ENCODE measurements around the gene IL6ST.
"Not testable (repeated sequence)": the region's sequence is repeated elsewhere in the genome, so short reads cannot be mapped to it uniquely, and the experiment has no call there.

The IL6ST gene

DNA sequence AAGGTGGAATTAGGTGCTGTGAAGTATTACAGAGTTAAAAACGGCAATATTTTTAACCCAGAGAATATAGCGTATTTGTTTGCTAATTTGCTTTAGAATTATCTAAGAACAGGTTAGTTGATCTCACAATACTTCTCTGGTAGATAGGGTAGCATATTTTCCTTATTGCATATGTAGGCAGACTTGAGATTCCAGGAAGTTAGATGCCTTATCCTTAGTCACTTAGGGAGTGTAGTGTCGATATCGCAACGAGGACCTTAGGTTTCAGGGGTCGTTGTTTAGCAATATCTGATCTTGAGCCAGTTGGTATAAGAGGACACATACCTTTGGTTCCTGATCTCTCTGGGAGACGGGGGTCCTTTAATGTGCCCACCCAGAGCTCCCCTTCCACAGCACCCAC is 28.5 kb upstream of the IL6ST start:
- H3K4me1 ChIP-seq (ENCODE audit: insufficient read depth, low read length) = no peaks in the 10 kb centered on the region
- no peak overlapping the region for H3K27ac ChIP-seq (ENCODE audit: low read depth, low read length)
- no peak overlapping the region for H3K9ac ChIP-seq (ENCODE audit: low read length)
- H3K9me3 ChIP-seq (ENCODE audit: low read length) = no peaks in the 10 kb centered on the region
- H3K4me3 ChIP-seq (ENCODE audit: low read depth in 1 of 2, low read length in 2 of 2) = no peak overlapping the region
- no peaks in the 10 kb centered on the region for H3K27me3 ChIP-seq (ENCODE audit: control insufficient read depth in 1 of 2, insufficient read depth in 2 of 2, low read length in 2 of 2)
- H3K36me3 ChIP-seq (ENCODE audit: insufficient read depth, low read length) = no peaks in the 10 kb centered on the region

DNA sequence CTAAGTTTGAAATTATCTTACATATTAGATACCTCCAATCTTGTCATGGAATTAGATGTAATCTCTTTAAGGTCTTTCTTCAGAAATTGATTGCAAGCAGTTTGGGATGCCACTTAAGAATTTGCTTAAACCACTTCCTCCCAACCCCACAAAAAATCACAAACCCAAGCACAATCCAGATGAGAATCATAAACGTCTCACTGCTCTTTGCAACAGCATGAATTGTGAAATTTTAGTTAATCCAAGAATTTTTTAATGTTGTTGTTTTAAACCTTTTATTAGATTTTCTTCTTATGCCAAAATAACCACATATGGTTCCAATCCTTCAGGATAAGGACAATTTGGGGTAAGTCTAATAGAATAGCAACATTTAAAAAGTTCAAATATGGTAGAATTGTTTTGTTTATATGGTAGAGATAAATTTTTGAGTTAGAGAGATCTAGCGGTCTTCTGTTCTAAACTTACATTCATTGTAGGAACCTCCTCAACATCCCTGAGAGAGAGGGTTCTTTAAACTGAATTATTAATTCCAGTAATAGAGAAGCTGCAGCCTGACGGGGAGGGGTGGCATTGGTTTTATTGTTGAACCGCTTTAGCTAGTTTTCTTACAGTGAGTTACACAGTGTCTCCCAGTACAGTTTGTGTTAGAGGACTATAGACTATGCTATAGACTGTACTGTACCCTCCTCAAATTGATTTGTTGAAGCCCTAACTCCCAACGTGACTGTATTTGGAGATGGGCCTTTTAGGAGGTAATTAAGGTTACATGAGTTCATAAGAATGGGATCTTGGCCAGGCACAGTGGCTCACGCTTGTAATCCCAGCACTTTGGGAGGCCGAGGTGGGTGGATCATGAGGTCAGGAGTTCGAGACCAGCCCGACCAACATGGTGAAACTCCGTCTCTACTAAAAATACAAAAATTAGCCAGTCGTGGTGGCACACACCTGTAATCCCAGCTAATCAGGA is 24.8 kb upstream of the IL6ST start:
- Histone ChIP-seq H3K27me3 (ENCODE audit: control insufficient read depth in 1 of 2, insufficient read depth in 2 of 2, low read length in 2 of 2) (no peaks in the 10 kb centered on the region), H3K4me3 (ENCODE audit: low read depth in 1 of 2, low read length in 2 of 2) (no peak overlapping the region), H3K9me3 (ENCODE audit: low read length) (no peaks in the 10 kb centered on the region), H3K4me1 (ENCODE audit: insufficient read depth, low read length) (no peaks in the 10 kb centered on the region), H3K9ac (ENCODE audit: low read length) (no peak overlapping the region), H3K27ac (ENCODE audit: low read depth, low read length) (no peak overlapping the region), H3K36me3 (ENCODE audit: insufficient read depth, low read length) (no peaks in the 10 kb centered on the region)

GRCh38 chr5:56018832-56019231 is 24.1 kb upstream of the IL6ST start:
- Histone ChIP-seq H3K9me3 (ENCODE audit: low read length) (no peaks in the 10 kb centered on the region), H3K9ac (ENCODE audit: low read length) (no peak overlapping the region), H3K4me3 (ENCODE audit: low read depth in 1 of 2, low read length in 2 of 2) (no peak overlapping the region), H3K4me1 (ENCODE audit: insufficient read depth, low read length) (no peaks in the 10 kb centered on the region), H3K36me3 (ENCODE audit: insufficient read depth, low read length) (no peaks in the 10 kb centered on the region), H3K27ac (ENCODE audit: low read depth, low read length) (no peak overlapping the region), H3K27me3 (ENCODE audit: control insufficient read depth in 1 of 2, insufficient read depth in 2 of 2, low read length in 2 of 2) (no peaks in the 10 kb centered on the region)

DNA sequence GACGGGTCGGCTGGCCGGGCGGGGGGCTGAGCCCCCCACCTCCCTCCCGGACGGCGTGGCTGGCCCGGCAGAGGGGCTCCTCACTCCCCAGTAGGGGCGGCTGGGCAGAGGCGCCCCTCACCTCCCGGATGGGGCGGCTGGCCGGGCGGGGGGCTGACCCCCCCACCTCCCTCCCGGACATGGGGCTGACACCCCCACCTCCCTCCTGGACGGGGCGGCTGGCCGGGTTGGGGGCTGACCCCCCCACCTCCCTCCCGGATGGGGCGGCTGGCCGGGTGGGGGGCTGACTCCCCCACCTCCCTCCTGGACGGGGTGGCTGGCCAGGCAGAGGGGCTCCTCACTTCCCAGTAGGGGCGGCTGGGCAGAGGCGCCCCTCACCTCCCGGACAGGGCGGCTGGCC is 19.9 kb upstream of the IL6ST start:
- not testable (repeated sequence) for H3K4me3 ChIP-seq (ENCODE audit: low read depth in 1 of 2, low read length in 2 of 2); H3K9ac ChIP-seq (ENCODE audit: low read length); H3K27me3 ChIP-seq (ENCODE audit: control insufficient read depth in 1 of 2, insufficient read depth in 2 of 2, low read length in 2 of 2); H3K27ac ChIP-seq (ENCODE audit: low read depth, low read length); H3K4me1 ChIP-seq (ENCODE audit: insufficient read depth, low read length); H3K36me3 ChIP-seq (ENCODE audit: insufficient read depth, low read length); H3K9me3 ChIP-seq (ENCODE audit: low read length)

DNA sequence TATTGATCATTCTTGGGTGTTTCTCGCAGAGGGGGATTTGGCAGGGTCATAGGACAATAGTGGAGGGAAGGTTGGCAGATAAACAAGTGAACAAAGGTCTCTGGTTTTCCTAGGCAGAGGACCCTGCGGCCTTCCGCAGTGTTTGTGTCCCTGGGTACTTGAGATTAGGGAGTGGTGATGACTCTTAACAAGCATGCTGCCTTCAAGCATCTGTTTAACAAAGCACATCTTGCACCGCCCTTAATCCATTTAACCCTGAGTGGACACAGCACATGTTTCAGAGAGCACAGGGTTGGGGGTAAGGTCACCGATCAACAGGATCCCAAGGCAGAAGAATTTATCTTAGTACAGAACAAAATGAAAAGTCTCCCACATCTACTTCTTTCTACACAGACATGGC is 19.2 kb upstream of the IL6ST start:
- H3K9me3 ChIP-seq (ENCODE audit: low read length); H3K27ac ChIP-seq (ENCODE audit: low read depth, low read length); H3K4me3 ChIP-seq (ENCODE audit: low read depth in 1 of 2, low read length in 2 of 2): not testable (repeated sequence)

GRCh38 chr5:56012281-56012963 is 17.7 kb upstream of the IL6ST start:
- H3K9me3 ChIP-seq (ENCODE audit: low read length) = no peaks in the 10 kb centered on the region
- H3K27ac ChIP-seq (ENCODE audit: low read depth, low read length) = no peak overlapping the region
- no peaks in the 10 kb centered on the region for H3K27me3 ChIP-seq (ENCODE audit: control insufficient read depth in 1 of 2, insufficient read depth in 2 of 2, low read length in 2 of 2)
- H3K4me3 ChIP-seq (ENCODE audit: low read depth in 1 of 2, low read length in 2 of 2) = no peak overlapping the region
- no peaks in the 10 kb centered on the region for H3K4me1 ChIP-seq (ENCODE audit: insufficient read depth, low read length)
- H3K36me3 ChIP-seq (ENCODE audit: insufficient read depth, low read length) = no peaks in the 10 kb centered on the region
- no peak overlapping the region for H3K9ac ChIP-seq (ENCODE audit: low read length)

More for the DNA sequence above, 19.2 kb upstream of the IL6ST start:
- H3K36me3 ChIP-seq (ENCODE audit: insufficient read depth, low read length); H3K4me1 ChIP-seq (ENCODE audit: insufficient read depth, low read length); H3K9ac ChIP-seq (ENCODE audit: low read length); H3K27me3 ChIP-seq (ENCODE audit: control insufficient read depth in 1 of 2, insufficient read depth in 2 of 2, low read length in 2 of 2): not testable (repeated sequence)

GRCh38 chr5:56011835-56012234 is 17.1 kb upstream of the IL6ST start:
- H3K27me3 ChIP-seq (ENCODE audit: control insufficient read depth in 1 of 2, insufficient read depth in 2 of 2, low read length in 2 of 2) = no peaks in the 10 kb centered on the region
- H3K4me1 ChIP-seq (ENCODE audit: insufficient read depth, low read length) = no peaks in the 10 kb centered on the region
- H3K9ac ChIP-seq (ENCODE audit: low read length) = no peak overlapping the region
- no peaks in the 10 kb centered on the region for H3K36me3 ChIP-seq (ENCODE audit: insufficient read depth, low read length)
- no peak overlapping the region for H3K4me3 ChIP-seq (ENCODE audit: low read depth in 1 of 2, low read length in 2 of 2)
- H3K9me3 ChIP-seq (ENCODE audit: low read length) = no peaks in the 10 kb centered on the region
- H3K27ac ChIP-seq (ENCODE audit: low read depth, low read length) = no peak overlapping the region

- H3K4me3 ChIP-seq (ENCODE audit: low read depth in 1 of 2, low read length in 2 of 2) = no peak overlapping the region
- no peaks in the 10 kb centered on the region for H3K27me3 ChIP-seq (ENCODE audit: control insufficient read depth in 1 of 2, insufficient read depth in 2 of 2, low read length in 2 of 2)
- no peaks in the 10 kb centered on the region for H3K36me3 ChIP-seq (ENCODE audit: insufficient read depth, low read length)
- H3K9ac ChIP-seq (ENCODE audit: low read length) = no peak overlapping the region
- no peaks in the 10 kb centered on the region for H3K9me3 ChIP-seq (ENCODE audit: low read length)
- no peak overlapping the region for H3K27ac ChIP-seq (ENCODE audit: low read depth, low read length)
- no peaks in the 10 kb centered on the region for H3K4me1 ChIP-seq (ENCODE audit: insufficient read depth, low read length)
Observed at GRCh38 chr5:56010431-56010830, 15.7 kb upstream of the IL6ST start.

DNA sequence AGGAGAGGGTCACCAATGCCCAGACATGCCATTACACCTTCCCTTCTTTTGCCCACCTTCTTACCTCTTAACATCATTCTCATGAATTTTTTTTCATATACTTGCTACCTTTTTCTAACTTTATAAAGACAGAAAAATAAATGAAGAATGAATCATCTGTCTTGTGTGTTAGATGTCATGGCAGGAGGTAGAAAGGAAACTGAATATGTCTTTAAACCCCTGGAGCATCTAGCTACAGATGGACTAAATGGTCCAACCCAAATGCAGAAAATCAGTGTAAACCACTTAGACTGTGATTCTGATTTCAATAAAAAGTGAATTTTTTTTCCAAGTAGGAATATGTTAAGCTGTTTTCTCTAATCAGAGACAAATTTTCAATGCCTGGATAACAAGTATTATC is 11.8 kb upstream of the IL6ST start:
- no peaks in the 10 kb centered on the region for H3K27me3 ChIP-seq (ENCODE audit: control insufficient read depth in 1 of 2, insufficient read depth in 2 of 2, low read length in 2 of 2)

GRCh38 chr5:56006094-56006493 is 11.3 kb upstream of the IL6ST start:
- H3K9me3 ChIP-seq (ENCODE audit: low read length) = no peaks in the 10 kb centered on the region
- no peaks in the 10 kb centered on the region for H3K4me1 ChIP-seq (ENCODE audit: insufficient read depth, low read length)
- no peaks in the 10 kb centered on the region for H3K27me3 ChIP-seq (ENCODE audit: control insufficient read depth in 1 of 2, insufficient read depth in 2 of 2, low read length in 2 of 2)
- no peak overlapping the region for H3K9ac ChIP-seq (ENCODE audit: low read length)
- H3K36me3 ChIP-seq (ENCODE audit: insufficient read depth, low read length) = no peaks in the 10 kb centered on the region
- H3K27ac ChIP-seq (ENCODE audit: low read depth, low read length) = no peak overlapping the region
- H3K4me3 ChIP-seq (ENCODE audit: low read depth in 1 of 2, low read length in 2 of 2) = no peak overlapping the region

More for the DNA sequence above, 11.8 kb upstream of the IL6ST start:
- no peaks in the 10 kb centered on the region for H3K36me3 ChIP-seq (ENCODE audit: insufficient read depth, low read length)
- H3K9ac ChIP-seq (ENCODE audit: low read length) = no peak overlapping the region
- no peaks in the 10 kb centered on the region for H3K4me1 ChIP-seq (ENCODE audit: insufficient read depth, low read length)
- H3K27ac ChIP-seq (ENCODE audit: low read depth, low read length) = no peak overlapping the region
- no peak overlapping the region for H3K4me3 ChIP-seq (ENCODE audit: low read depth in 1 of 2, low read length in 2 of 2)
- no peaks in the 10 kb centered on the region for H3K9me3 ChIP-seq (ENCODE audit: low read length)

DNA sequence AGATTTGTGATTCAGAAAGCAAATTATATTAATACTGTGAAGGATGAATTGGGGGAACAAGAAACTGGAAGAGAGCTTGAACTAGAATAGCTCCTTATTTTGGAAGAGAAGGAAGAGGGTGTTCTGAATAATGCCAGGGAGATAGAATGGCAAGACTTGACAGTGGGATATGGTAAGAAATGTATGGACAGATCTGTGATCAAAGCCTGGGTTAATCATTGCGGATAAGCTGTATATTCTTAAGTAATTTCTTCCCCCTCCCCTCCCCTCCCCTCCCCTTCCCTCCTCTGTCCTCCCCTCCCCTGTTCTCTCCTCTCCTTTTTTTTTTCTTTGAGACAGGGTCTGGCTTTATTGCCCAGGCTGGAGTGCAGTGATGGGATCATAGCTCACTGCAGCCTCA is 10.1 kb upstream of the IL6ST start:
- H3K27me3 ChIP-seq (ENCODE audit: control insufficient read depth in 1 of 2, insufficient read depth in 2 of 2, low read length in 2 of 2) = no peaks in the 10 kb centered on the region
- no peak overlapping the region for H3K4me3 ChIP-seq (ENCODE audit: low read depth in 1 of 2, low read length in 2 of 2)
- H3K4me1 ChIP-seq (ENCODE audit: insufficient read depth, low read length) = no peaks in the 10 kb centered on the region
- H3K9ac ChIP-seq (ENCODE audit: low read length) = no peak overlapping the region
- no peaks in the 10 kb centered on the region for H3K36me3 ChIP-seq (ENCODE audit: insufficient read depth, low read length)
- H3K27ac ChIP-seq (ENCODE audit: low read depth, low read length) = no peak overlapping the region
- H3K9me3 ChIP-seq (ENCODE audit: low read length) = no peaks in the 10 kb centered on the region

Data from muscle layer of colon (tissue), 2 donors.